ENCODE data around the gene SLC44A3.

DNA sequence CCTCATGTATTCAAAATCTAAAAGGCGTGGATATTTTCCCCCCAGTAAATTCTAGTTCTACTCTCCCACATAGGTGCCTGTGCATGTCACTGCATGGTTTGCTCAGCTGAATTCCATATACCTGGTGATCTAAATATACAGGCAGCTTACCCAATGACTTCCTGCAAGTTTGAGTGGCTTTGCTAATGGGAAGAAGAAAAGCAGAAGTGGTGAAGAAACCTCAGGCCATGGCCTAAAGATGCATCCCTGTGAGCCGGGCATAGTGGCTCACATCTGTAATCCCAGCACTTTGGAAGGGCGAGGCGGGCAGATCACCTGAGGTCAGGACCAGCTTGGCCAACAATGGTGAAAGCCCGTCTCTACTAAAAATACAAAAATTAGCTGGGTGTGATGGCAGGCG is 11.5 kb downstream of the SLC44A3 start:
- TF ChIP-seq SREBF2 (IDR thresholded peaks at IDR 0.05) (no peak), ZFP36 (IDR thresholded peaks at IDR 0.05; ENCODE audit: borderline replicate concordance, partially characterized antibody) (no peak), NFE2L2 (conservative IDR thresholded peaks at IDR 0.05; ENCODE audit: low read length) (no peak), RNF2 (IDR thresholded peaks at IDR 0.05; ENCODE audit: borderline replicate concordance, low read depth) (no peak), JUN (IDR thresholded peaks at IDR 0.05) (no peak), RCOR1 (IDR thresholded peaks at IDR 0.05; ENCODE audit: low read depth, low read length) (no peak)
- TF ChIP-seq, protein P1, sequence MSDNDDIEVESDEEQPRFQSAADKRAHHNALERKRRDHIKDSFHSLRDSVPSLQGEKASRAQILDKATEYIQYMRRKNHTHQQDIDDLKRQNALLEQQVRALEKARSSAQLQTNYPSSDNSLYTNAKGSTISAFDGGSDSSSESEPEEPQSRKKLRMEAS (IDR thresholded peaks at IDR 0.05) = no peak
